H1 (cell line): ENCODE data around the gene SYPL1.

Experiments
- CTCF ChIP-seq, 3 experiments: IDR thresholded peaks; 1 replicate in 2 of 3; 2 replicates in 1 of 3; pipeline versions ENCODE4 v1.5.1 to v1.6.1; 2011; ENCODE audit warnings: low read length in 3 of 3, mild to moderate bottlenecking in 3 of 3, inconsistent platforms in 2 of 3, low read depth in 1 of 3, moderate library complexity in 1 of 3; ENCODE audit not compliant: insufficient read depth in 1 of 3; ENCODE audit errors: control extremely low read depth in 1 of 3
- EP300 ChIP-seq, 2 experiments: IDR thresholded peaks; 1 replicate in 1 of 2; 2 replicates in 1 of 2; pipeline ENCODE4 v1.6.1; 2011 to 2012; ENCODE audit warnings: low read depth in 2 of 2, low read length in 2 of 2, mild to moderate bottlenecking in 2 of 2, borderline replicate concordance in 1 of 2, inconsistent platforms in 1 of 2, moderate library complexity in 1 of 2
- EZH2 ChIP-seq: fragments of 200-600 bp; sonication (generic); IDR thresholded peaks from 2 replicates; pipeline ENCODE4 v1.7.1; 2012; ENCODE audit warnings: low read depth, mild to moderate bottlenecking, moderate library complexity, low read length, inconsistent platforms; ENCODE audit not compliant: severe bottlenecking
- MAFK ChIP-seq: IDR thresholded peaks from 2 replicates; pipeline ENCODE4 v1.6.1; 2012; ENCODE audit warnings: low read depth, mild to moderate bottlenecking, improper control_type of control experiment, low read length
- POLR2A ChIP-seq, 2 experiments: IDR thresholded peaks; 1 replicate in 1 of 2; 2 replicates in 1 of 2; pipeline ENCODE4 v1.6.1; 2011; ENCODE audit warnings: low read depth in 2 of 2, low read length in 2 of 2, mild to moderate bottlenecking in 2 of 2; ENCODE audit errors: control extremely low read depth in 1 of 2
- SP1 ChIP-seq: IDR thresholded peaks from 2 replicates; pipeline ENCODE4 v1.6.1; 2011; ENCODE audit warnings: low read depth, low read length

- no peak for TF ChIP-seq POLR2A (IDR thresholded peaks at IDR 0.05; ENCODE audit: control extremely low read depth in 1 of 2, low read depth in 2 of 2, low read length in 2 of 2)
- no peak for TF ChIP-seq EZH2
- peak; percentile 43; the same call in 1 of the 2 replicates for TF ChIP-seq MAFK
- TF ChIP-seq EP300 (IDR thresholded peaks at IDR 0.05; ENCODE audit: borderline replicate concordance in 1 of 2, low read depth in 2 of 2, low read length in 2 of 2) = no peak
- no peak for TF ChIP-seq CTCF (IDR thresholded peaks at IDR 0.05; ENCODE audit: control extremely low read depth in 1 of 3, insufficient read depth in 1 of 3, low read depth in 1 of 3, low read length in 3 of 3)
- TF ChIP-seq SP1 = no peak
Measured at GRCh38 chr7:106102387-106102966, 9.6 kb downstream of the SYPL1 start.
